NCI-H524 (cell line): ENCODE data around the gene MUS81.

Experiments
- DNase-seq, 2 experiments: peaks; one replicate each; lab custom pipeline; 2025; lab: John Stamatoyannopoulos, UW

Gene MUS81

DNA sequence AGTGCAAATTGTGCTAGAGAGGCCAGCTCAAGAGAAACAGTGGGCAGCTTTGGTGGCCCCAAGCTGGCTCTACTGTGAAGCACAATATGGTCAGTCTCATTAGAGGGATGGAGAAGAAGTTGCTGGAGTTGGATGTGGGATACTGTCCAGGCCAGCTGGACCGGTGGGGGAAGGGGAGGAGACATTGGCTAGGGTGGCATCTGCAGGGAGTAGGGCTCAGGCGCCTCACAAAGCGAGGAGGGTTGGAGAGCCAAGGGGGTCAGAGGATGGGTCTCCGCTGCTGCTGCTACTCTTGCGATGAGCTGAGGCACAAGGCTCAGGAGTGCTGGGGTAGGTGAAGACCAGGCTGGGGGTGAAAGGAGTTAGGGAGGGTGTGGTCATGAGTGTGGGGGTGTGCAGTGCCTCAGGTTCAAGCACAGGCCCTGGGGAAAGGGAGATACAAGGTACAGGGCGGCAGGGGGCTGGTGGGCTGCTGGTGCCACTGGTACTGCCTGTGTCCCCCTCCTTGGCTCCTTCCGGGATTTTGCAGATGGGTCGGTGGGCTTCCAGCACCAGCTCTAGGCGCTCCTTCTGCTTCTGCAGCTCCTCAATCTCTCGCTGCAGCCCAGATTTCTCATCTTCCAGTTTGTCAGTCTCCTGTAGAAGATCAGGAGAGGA is 32.6 kb downstream of the MUS81 start:
- DNase-seq = peak in 1 of 2 experiments; percentile 33

DNA sequence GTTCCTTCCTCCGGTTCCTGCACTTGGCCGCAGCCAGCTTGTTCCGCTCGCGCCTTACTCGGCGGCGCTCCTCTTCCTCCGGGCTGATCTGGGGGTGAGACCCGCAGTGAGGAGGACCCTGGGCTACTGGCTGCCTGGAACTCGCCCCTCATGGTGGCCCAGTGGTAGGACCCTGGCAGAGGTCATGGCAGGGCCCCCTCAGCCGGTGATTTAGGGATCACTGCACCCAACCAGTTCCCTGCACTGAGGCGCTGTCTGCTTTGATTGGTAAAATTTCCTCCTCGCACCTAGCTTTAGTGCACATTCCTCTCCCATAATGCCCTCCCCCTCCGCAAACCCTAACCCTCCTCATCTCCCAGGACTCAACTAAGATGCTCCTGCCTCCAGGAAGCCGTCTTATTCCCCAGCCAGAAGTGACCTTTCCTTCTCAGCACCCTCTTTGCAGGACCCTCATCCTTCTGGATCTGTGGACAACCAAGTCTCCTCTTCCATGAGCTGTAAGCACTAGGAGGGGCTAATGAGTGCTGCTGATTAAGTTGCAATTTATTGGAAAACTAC is 33.9 kb downstream of the MUS81 start:
- DNase-seq = no peak

DNA sequence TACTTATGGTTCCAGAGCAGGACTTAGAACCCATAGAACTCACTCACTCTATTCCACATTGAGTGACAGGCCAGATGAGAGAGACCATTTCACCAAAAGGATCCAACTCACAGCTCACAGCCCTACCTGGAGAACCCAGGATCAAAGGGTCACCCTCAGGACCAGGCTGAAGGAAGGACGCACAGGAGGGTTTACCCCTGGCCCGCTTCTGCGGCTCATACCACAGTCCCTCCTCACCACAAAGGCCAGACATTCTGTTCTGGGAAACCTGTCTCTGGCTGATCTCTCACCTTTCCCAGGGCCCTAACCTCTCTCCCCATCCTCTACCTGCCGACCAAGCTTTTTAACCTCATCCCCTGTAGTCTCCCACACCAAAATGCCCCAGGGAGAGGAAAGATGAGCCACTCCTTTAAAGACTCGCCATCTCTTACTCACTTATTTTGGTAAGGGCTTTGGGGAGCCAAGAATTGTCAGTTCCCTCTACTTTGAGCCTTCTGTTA is 35.3 kb downstream of the MUS81 start:
- DNase-seq = no peak

DNA sequence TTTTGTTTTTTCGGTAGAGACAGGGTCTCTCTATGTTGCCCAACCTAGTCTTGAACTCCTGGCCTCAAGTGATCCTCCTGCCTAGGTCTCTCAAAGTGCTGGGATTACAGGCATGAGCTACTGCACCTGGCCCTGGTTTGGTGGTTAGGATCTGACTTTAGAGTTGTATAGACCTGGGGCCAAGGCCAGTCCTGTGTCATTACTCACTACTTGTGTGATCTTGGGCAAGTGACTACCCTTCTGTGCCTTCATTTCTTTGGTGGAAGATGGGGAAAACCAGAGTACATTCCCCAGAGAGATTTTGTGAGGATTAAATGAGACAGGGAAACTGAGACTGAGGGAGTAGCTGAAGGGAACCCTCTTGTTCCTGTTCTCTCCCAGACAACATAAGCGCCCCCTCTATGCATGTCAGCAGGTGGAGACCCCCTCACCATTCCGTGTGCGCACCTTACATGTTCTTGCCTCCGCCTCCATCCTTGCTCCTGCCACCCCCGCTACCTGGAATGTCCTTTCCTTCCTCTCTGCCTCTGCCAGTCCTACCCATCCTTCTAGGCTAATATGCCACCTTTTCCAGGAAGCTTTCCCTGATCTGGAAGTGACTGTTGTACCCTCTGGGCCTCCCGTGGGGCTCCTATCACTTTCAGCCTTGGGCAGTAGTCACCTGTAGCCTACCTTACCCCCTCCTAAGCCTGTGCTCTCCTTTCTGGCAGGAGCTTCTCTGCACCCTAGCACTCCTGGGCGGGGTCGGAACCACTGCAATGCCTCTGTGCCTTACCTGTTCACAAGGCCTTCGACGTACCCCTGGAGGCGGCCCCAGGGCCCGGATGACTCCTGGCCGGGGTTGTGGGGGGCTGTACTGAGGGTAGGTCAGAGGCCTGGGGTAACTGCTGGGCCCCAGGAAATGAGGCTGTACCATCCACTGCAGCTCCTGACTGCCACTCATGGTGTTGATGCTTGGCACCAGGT is 36.1 kb downstream of the MUS81 start:
- DNase-seq = no peak

DNA sequence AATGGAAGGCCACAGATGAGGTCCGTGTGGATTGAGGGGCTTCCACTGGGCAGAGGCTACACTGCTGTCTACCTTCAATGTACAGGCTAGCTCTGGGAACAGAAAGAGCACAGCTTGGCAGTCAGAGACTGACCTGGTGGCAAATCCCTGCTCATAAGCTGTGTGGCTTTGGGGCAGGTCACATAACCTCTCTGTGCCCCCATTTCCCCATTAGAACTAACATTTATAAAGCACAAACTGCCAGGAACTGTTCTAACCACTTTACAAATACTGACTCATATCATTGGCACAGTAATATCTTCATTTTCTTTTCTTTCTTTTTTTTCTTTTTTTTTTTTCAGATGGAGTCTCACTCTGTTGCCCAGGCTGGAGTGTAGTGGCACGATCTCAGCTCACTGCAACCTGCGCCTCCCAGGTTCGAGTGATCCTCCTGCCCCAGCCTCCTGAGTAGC is 36.8 kb downstream of the MUS81 start:
- no peak for DNase-seq

DNA sequence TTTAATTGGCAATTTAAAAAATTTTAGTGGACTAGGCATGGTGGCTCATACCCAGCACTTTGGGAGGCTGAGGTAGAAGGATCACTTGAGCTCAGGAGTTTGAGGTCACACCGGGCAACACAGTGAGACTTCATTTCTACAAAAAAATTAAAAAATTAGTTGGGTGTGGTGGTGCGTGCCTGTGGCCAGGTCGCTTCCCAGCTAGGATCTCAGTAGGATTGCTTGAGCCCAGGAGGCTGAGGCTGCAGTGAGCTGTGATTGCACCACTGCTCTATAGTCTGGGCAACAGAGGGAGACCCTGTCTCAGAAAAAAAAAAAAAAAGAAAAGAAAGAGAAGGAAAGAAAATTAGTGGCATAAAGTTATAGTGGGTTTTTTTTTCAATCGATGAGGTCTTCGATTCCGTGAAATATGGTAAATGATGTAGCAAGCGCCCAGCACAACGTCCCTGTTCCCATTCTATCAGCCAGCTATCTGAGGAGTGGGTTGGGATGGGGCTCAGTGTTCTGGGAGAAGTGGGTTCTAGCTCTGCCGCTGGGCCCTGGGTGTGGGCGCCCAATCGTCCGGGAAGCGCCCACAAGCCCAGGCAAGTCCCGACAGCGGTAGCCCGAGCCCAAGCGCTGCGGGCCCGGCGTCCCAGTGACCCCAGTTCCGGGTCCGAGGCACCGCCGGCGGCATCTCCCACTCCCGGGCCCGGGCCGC is 38.6 kb downstream of the MUS81 start:
- no peak for DNase-seq

DNA sequence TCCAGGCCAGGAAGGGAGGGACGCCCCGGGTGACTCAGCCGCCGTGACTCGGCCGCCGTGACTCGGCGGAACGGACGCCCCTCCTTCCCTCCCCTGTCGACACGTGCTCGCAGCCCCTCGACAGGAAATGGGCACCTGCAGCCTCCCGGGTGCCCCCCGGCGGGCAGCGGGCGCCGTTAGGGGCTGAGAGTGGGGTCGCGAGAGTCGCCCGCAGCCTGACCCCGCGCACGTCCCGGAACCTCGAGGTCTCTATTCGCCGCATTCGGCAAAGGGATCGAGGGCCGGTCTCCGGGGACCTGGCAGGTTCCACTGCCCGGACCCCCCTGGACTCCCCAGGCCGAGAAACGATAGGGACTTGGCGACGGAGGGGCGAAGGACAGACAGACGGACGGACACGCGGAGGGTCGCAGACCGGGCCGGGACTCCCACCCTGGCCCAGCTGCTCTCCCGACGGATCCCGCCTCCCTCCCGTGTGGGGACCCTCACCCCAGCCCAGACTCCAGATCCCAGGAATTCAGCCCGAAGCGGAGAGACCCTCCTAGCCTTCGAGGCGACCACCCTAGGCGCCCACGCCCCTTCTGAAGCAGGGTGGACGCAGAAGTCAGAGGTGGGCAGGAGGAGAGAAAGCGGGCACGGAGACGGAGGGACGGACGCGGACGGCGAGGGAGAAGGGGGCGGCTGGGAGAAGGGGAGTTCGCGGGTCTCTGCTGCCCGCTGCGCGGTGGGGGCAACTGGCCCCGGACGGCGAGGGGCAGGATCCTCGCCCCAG is 39.3 kb downstream of the MUS81 start:
- no peak for DNase-seq

DNA sequence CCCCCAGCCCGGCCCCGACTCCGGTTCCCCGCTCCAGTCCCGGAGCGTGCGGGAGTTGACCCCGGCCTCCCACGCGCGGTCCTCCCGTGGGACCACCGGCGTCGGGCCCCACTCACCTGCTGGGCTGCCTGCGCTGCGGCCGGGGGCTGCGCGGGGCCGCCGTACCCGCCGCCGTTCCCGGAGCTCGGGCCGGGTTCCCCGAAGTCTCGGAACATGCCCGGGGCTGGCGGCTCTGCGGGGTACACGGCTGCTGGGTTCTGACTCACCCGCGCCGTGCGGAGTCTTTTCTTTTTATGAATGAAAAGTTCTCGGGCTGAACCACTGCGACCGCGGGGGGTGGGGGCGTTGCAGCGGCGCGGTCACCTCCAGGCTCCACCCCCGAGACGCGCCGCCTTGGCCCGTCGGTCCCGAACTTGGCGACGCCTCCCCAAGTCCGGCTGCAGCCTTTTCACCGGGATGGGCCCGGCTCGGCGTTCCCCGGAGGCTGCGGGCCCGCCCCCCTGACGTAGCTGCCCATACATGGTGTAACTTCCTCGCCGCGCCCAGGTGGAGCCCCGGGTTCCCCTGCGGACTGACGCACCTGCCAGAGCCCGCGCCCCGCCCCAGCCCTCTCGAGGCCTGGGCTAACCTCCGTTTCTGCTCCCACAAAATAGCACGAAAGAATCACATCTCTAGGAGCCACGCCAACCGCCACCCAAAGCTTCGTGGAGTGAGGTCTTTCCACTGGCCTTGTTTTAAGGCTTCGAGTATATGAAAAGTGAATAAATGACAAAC is 40.1 kb downstream of the MUS81 start, which contains the start of gene FOSL1:
FOSL1 (minus strand) TSS at position 264 of the 774 bp plus-strand sequence; CDS start at position 215, 49 bp downstream.
- peak in 1 of 2 experiments; percentile 33 for DNase-seq

DNA sequence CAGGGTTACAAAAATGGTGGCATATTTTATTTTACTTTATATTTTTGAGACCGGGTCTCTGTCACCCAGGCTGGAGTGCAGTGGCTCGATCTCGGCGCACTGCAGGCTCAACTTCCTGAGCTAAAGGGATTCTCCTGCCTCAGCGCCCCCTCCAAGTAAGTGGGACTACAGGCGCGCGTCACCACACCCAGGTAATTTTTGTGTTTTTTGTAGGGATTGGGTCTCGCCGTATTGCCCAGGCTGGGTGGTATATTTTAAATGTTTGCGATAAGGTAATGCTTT is 40.6 kb downstream of the MUS81 start:
- DNase-seq = no peak

DNA sequence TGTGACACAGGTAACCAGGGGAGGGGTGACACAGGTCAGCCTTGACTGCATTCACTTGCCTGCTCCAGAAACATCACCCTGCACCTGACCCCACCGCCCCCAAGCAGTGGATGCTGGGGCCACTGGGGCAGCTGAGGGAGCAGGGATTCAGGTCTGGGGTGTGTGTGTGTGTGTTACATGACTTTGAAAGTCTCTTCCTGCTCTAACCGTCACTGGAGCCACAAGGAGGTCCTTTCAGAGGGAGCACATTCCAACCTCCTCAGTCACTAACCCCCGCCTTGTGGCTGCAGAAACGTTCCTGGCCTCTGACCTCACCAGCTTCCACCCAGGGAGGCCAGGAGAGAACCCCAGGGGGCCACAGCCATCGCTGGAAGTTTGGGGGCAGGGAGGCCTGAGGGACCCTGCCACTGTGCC is 42.8 kb downstream of the MUS81 start:
- DNase-seq = no peak

DNA sequence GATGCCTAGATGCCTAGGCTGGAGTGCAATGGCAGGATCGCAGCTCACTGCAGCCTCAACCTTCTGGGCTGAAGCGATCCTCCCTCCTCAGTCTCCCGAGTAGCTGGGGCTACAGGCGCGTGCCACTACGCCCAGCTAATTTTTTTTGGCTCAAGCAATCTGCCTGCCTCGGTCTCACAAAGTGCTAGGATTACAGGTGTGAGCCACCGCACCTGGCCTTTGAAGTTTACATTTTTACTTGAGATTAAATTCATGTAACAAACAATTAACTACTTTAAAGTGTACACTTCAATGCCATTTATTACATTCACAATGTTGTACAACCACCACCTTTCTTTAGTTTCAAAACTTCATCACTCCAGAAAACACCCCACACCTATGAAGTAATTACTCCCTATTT is 43.5 kb downstream of the MUS81 start:
- no peak for DNase-seq

DNA sequence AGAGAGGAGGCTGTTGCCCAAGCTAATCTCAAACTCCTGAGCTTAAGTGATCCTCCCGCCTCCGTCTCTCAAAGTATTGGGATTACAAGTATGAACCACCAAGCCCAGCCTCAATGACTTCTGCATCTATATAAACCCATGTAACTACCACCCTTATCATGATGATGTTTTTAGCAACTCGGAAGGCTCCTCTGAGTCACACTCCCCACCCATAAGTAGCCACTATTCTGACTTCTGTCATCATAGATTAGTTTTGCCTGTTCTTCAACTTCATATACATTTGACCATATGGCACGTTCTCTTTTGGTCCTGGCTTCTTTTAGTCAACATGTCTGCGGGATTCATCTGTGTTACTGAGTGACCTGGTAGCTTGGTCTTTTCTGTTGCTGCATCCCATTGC is 46.4 kb downstream of the MUS81 start:
- DNase-seq = peak in 1 of 2 experiments; percentile 28

DNA sequence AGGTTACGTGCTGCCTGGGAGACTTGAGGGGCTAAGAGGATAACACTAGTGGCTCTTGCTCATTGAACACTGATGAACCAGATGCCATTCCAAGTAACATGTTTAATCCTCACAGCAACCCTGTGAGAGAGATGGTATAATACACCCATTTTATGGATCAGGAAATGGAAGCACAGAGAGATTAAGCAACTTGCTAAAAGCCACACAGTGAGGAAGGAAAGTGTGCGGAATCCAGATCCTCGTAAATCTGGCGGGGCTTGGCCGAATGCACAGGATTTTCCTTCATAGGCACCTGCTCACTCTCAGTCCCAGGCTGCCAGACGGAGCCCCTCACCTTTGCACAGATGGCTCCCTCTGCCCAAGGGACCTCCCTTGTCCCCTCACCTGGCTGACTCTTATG is 47.6 kb downstream of the MUS81 start:
- no peak for DNase-seq

DNA sequence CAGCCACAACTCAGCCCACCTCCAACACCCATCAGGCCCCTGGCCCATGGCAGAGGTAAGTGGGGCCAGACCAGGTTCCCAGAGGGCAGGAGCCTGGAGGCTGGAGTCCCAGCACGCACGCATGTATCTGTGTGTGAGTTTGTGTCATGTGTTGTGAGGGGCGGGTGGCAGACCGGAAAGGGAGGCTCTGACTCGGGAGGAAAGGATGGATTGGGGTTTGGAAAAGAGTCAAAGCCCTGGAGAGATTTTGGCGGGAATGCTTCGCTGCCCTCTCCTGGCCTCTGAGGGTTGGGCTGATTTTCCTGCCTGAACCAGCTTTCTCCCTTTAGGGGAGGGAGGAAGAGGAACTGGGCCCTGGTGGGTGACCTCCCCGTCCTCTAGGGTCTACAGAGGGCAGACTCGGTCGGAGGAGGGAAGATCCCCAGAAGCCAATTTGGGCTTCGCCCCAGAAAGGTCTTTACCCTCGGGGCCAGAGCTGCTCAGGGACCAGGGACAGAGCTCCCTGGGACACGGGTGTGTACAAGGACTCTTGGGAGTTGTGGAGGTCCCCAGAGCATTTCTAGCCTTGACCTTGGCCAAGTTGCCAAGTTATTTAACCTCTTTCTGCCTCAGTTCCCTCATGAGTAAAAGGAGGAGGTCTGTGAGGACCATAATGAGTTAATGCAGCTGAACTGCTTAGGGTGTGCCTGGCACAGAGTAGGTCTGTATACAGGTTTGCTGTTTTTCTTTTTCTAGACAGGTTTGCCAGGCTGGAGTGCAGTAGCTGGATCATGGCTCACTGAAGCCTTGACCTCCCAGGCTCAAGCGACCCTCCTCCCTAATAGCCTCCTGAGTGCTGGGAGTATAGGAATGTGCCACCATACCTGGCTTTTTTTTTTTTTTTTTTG is 51.7 kb downstream of the MUS81 start:
- DNase-seq = peak; percentile 45 to 57

DNA sequence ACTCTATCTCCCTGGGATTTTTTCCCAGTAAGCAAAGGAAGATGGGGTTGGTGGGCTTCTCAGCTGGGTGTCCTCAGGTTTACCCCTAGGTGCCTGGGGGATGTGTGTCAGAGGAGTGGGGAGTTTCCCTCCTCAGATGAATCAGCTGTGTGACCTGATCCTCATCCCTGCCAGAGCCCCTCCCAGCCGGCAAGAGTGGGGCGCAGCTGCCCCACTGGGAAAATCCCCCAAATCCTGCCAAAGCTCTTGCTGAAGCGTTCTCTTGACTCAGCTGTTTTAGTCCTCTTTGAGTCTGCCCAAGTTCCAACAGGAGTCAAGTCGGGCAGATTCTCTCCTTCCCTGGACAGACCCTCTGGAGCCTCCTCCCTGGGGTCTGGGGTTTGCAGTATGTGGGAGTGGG is 52.6 kb downstream of the MUS81 start:
- DNase-seq = no peak

DNA sequence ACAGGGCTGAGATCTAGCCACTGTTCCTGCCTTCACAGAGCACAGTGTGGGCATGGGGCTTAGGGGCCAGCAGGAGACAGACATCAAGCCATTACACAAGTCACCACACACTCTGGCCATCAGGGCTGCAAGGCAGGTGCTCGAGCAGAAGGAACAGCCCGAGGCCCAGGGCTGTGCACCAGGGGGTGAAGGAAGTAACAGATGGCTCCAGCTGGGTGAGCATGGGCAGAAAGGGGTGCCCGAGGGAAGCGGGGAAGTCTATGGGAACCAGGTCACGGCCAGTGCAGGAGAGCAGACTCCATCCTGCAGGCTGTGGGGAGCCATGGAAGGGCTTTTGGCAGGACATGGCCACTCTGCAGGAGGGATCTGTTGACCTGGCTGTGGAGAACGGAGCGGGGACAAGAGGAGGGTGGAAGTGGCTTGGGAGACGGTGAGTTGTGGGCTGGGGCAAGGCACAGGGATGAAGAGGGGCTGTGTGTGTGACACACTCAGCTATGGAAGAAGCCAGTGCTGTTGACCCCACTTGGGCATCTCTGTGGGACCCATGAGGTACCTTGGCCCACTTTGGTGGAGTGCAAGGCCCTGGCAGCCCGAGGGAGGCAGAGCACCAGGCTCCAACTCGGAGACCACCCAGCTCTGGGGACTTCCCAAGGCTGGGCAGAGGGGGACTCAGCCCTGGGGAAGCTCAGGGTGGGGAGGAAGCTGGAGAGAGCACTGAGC is 55.0 kb downstream of the MUS81 start:
- DNase-seq = peak; percentile 29 to 69

DNA sequence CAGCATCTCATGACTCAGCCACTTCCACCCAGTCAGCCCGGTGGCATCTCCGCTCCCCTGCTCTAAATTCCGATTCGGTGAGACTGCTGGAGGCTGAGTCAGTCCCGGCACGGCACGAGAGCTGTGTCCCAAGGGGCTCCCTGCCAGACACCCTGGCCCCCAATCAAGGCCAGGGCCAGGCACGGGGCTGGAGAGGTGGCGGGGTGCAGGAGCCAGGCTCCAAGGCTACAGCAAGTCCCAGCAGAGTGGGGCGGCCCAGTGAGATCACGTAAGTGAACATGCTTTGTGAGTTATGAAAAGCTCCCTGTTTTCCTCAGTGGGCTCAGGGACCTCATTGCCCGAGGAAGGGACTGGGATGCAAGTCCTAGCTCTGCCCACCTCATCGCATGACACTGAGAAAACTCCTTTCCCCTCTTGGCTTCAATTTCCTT is 55.6 kb downstream of the MUS81 start:
- DNase-seq = no peak
